ENCODE data around the gene SUGP2. TPM values are rescaled to one million over a fixed set of nuclear protein-coding genes. Genes with fewer than 3 reads are reported as not detected.
A peak's percentile ranks its signal among the peaks of the same experiment; 100 is the strongest.

SUGP2 gene
- total and polyA plus RNA-seq, 2 experiments from 2014 or later, result 28.8 to 29.7 TPM

- no peak overlapping the region for H2AFZ ChIP-seq
- H3K36me3 ChIP-seq (ENCODE audit: low read depth), result no peaks in the 10 kb centered on the region
- H3K9me3 ChIP-seq (ENCODE audit: low read depth), result no peaks in the 10 kb centered on the region
- 88 to 90% methylated on average over 8 of the region's 8 CpGs for WGBS, 2 experiments (ENCODE audit: low coverage in 1 of 2, low lambda C conversion rate in 2 of 2, missing lambda C conversion rate in 2 of 2)
- H3K4me1 ChIP-seq (ENCODE audit: insufficient read depth), result no peaks in the 10 kb centered on the region
- no peak for DNase-seq
- no peaks in the 10 kb centered on the region for H3K9me2 ChIP-seq (ENCODE audit: insufficient read depth)
- H4K20me1 ChIP-seq (ENCODE audit: insufficient read depth), result no peaks in the 10 kb centered on the region
- no peaks in the 10 kb centered on the region for H3K79me2 ChIP-seq (ENCODE audit: insufficient read depth)
- H3K9ac ChIP-seq, result no peak overlapping the region
- H3F3A ChIP-seq (ENCODE audit: insufficient read depth), result no peaks in the 10 kb centered on the region
- in situ Hi-C loops (cut with MboI), result no loop called here
- no peak overlapping the region for H3K4me2 ChIP-seq (ENCODE audit: unreplicated experiment)
- H3K27me3 ChIP-seq (replicated peaks; ENCODE audit: insufficient read depth), result no peaks in the 10 kb centered on the region
- H3K27ac ChIP-seq, result no peak overlapping the region
- no peak overlapping the region for H3K4me3 ChIP-seq
- TF ChIP-seq EZH2phosphoT487 (IDR thresholded peaks at IDR 0.05; ENCODE audit: insufficient read depth, low read depth), result no peak
- no peak for TF ChIP-seq EZH2 (IDR thresholded peaks at IDR 0.05; ENCODE audit: insufficient read depth, poor library complexity, severe bottlenecking)
Measured at GRCh38 chr19:19071897-19072296, 38.6 kb upstream of the SUGP2 start.

DNA sequence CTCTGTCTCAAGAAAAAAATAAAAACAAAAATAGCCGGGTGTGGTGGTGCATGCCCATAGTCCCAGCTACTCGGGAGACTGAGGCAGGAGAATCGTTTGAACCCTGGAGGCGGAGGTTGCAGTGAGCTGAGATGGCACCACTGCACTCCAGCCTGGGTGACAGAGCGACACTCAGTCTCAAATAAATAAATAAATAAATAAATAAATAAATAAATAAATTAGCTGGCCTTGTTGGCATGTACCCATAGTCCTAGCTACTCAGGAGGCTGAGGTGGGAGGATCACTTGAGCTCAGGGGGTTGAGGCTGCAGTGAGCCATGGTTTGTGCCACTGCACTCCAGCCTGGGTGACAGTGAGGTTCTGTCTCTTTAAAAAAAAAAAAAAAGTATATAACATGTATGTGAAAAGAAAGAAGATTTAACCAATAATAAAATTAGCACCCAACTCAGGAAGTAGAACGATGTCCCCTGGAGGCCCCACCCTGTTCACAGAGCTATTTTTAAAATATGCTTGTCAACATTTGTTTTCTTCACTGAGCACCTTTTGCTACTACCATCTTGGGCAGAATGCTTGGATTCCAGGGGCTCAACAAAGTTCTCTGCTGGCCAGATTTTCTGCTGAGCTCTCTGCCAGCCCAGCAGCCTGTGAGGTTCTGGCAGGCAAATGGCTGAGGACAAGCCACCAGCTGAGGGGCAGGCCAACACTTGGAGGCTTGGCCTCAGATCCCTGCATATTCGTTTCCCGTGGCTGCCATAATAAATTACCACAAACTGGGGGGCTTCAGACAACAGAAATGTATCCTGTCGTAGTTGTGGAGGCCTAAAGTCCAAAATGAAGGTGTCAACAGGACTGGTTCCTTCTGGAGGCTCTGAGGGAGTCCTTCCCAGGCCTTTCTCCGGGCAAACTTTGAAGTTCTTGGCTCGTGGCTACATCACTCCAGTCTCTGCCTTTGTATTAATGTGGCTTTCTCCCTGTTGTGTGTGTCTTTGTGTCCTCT, 35.6 kb upstream of the SUGP2 start:
- Histone ChIP-seq H2AFZ (no peak overlapping the region), H3K9ac (no peak overlapping the region), H3K27me3 (replicated peaks; ENCODE audit: insufficient read depth) (no peaks in the 10 kb centered on the region), H3K4me1 (ENCODE audit: insufficient read depth) (peaks cover 8% of the 10 kb centered on the region), H3K79me2 (ENCODE audit: insufficient read depth) (no peaks in the 10 kb centered on the region), H3K9me2 (ENCODE audit: insufficient read depth) (no peaks in the 10 kb centered on the region), H3K27ac (no peak overlapping the region), H4K20me1 (ENCODE audit: insufficient read depth) (no peaks in the 10 kb centered on the region), H3K4me3 (no peak overlapping the region), H3F3A (ENCODE audit: insufficient read depth) (no peaks in the 10 kb centered on the region), H3K4me2 (ENCODE audit: unreplicated experiment) (no peak overlapping the region), H3K9me3 (ENCODE audit: low read depth) (no peaks in the 10 kb centered on the region), H3K36me3 (ENCODE audit: low read depth) (no peaks in the 10 kb centered on the region)
- TF ChIP-seq EZH2 (IDR thresholded peaks at IDR 0.05; ENCODE audit: insufficient read depth, poor library complexity, severe bottlenecking), result no peak
- no peak for TF ChIP-seq EZH2phosphoT487 (IDR thresholded peaks at IDR 0.05; ENCODE audit: insufficient read depth, low read depth)
- 35 to 37% methylated on average over 11 of the region's 11 CpGs for WGBS, 2 experiments (ENCODE audit: low coverage in 1 of 2, low lambda C conversion rate in 2 of 2, missing lambda C conversion rate in 2 of 2)
- in situ Hi-C loops (cut with MboI), result no loop called here
- no peak for DNase-seq

DNA sequence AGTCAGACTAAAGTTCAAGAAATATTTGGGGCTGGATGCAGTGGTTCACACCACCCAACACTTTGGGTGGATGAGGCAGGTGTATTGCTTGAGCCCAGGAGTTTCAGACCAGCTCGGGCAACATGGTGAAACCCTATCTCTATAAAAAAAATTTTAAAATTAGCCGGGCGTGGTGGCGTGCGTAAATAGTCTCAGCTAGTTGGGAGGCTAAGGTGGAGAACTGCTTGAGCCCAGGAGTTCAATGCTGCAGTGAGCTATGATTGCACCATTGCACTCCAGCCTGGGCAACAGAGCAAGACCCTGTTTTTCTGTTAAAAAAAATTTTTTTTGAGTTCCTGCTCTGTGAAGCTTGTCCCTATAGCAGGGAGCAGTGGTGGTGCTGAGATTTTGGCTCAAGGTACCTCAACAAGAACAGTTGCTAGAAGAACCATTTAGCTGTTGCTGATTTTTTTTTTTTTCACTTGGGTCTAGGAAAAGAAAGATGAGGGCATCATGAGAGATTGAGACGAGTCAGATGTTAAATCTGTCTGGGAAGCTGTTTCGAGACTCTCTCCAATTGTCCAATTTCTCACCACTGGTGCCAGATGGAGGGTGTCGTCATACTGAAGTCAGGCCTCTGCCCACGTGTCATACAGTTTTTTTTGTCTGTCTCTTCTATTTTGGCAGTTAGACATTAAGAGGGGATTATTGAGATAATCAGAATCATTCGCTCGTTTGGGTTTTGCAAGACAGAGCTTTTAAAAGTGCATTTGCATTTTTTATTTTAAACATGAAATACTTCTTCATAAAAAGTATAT, 34.2 kb upstream of the SUGP2 start:
- H3K27me3 ChIP-seq (replicated peaks; ENCODE audit: insufficient read depth), result no peaks in the 10 kb centered on the region
- H3K9me3 ChIP-seq (ENCODE audit: low read depth), result no peaks in the 10 kb centered on the region
- H3K79me2 ChIP-seq (ENCODE audit: insufficient read depth), result no peaks in the 10 kb centered on the region
- H2AFZ ChIP-seq, result no peak overlapping the region
- peaks cover 9% of the 10 kb centered on the region for H3K4me1 ChIP-seq (ENCODE audit: insufficient read depth)
- in situ Hi-C loops (cut with MboI), result no loop called here
- H3K36me3 ChIP-seq (ENCODE audit: low read depth), result no peaks in the 10 kb centered on the region
- WGBS, 2 experiments (ENCODE audit: low coverage in 1 of 2, low lambda C conversion rate in 2 of 2, missing lambda C conversion rate in 2 of 2), result 62 to 64% methylated on average over 11 of the region's 11 CpGs
- H3K9me2 ChIP-seq (ENCODE audit: insufficient read depth), result no peaks in the 10 kb centered on the region
- H3K27ac ChIP-seq, result no peak overlapping the region
- H3F3A ChIP-seq (ENCODE audit: insufficient read depth), result peaks cover 2% of the 10 kb centered on the region
- no peak overlapping the region for H3K9ac ChIP-seq
- TF ChIP-seq EZH2 (IDR thresholded peaks at IDR 0.05; ENCODE audit: insufficient read depth, poor library complexity, severe bottlenecking) (no peak), EZH2phosphoT487 (IDR thresholded peaks at IDR 0.05; ENCODE audit: insufficient read depth, low read depth) (no peak)
- DNase-seq, result peak; percentile 68
- H4K20me1 ChIP-seq (ENCODE audit: insufficient read depth), result no peaks in the 10 kb centered on the region
- no peak overlapping the region for H3K4me2 ChIP-seq (ENCODE audit: unreplicated experiment)
- no peak overlapping the region for H3K4me3 ChIP-seq

Measured in GM23248 (cell line).